ENCODE measurements around the gene C2CD2.

- TF ChIP-seq CTCF (IDR thresholded peaks at IDR 0.05): no peak
- no peak for TF ChIP-seq EZH2 (IDR thresholded peaks at IDR 0.05)
Measured at GRCh38 chr21:41851090-41851790, 102.6 kb downstream of the C2CD2 start.

Data from neural progenitor cell (in vitro differentiated cells).